GM12875 (cell line): ENCODE measurements around the gene NSUN2.
A peak's percentile ranks its signal among the peaks of the same experiment; 100 is the strongest.

Source experiments
- H3K4me3 ChIP-seq: one replicate; pipeline ENCODE4 v1.5.1; 2011; ENCODE audit warnings: low read depth, low read length, control low read depth
- CTCF ChIP-seq: IDR thresholded peaks from 2 replicates; pipeline ENCODE4 v1.5.1; 2011; ENCODE audit warnings: low read depth, mild to moderate bottlenecking, control low read depth, inconsistent platforms, low read length, moderate library complexity, borderline replicate concordance; ENCODE audit not compliant: insufficient read depth

The NSUN2 gene

GRCh38 chr5:6634306-6634705, 1.5 kb upstream of the NSUN2 start:
- TF ChIP-seq CTCF = no peak
- H3K4me3 ChIP-seq = peak overlapping the region; percentile 81

GRCh38 chr5:6633469-6634245, 813 bp upstream of the NSUN2 start:
- peak overlapping the region; percentile 81 for H3K4me3 ChIP-seq
- no peak for TF ChIP-seq CTCF

DNA sequence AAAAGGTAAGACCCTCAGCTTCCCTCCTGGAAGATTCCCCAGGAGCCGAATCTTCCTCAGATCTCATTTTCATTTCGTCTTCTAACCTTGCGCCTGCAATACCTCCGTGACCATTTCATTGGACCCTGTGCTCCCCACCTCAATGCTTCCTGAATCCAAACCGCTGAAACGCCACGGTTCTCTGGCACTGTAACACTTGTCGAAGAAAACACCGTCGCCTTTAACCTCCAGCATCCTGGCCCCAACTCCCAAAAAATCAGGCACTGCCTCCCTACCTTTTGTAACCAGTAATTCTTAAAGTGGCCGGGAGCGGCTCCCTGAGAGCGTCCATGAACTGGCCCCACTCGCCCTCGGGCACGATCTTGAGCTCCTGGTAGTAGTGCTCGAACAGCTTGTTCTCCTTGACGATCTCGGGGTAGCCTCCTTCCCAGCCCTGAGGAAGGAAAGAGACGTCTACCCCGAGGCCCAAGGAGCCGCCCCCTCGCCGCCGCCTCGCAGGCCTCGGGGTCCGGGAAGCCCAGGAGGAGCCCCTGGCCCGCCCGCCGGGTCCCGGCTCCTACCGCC, 438 bp downstream of the NSUN2 start:
- TF ChIP-seq CTCF = 0 out of 2 replicates have a peak, but pooled peaks have one; percentile 7
- H3K4me3 ChIP-seq = peak overlapping the region; percentile 81

DNA sequence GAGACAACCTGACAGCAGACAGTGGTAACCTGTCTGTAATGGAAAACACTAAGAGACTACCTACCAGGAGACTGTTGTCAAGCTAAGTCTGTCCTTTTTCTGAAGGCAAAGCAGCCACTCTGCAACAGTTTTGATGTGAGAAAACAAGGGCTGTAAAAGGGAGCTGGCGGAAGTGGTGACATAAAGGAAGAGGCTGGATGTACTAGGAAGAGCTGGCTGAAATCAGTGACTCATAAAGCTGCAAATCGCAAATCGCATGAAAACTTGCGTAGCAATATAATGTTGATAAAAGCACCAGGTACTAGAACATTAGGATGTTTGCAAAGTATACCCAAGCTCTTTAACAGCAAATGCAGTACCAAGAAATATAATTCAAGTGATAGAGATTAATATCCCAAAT, 1.4 kb downstream of the NSUN2 start:
- no peak overlapping the region for H3K4me3 ChIP-seq
- no peak for TF ChIP-seq CTCF

DNA sequence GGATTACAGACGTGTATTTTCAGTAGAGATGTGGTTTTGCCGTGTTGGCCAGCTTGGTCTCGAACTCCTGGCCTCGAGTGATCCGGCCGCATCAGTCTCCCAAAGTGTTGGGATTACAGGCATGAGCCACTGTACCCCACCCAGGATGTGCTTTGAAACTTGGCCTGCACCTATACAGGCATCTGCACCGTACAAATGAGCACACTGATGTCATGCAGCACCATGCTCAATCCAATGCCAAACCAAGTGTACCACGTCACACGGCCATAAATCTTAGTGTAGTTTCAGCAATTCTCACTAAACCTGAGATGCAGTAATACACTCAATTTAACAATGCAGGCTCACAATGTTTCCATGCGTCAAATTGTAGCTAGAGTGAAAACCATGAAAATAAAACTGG, 6.3 kb downstream of the NSUN2 start:
- TF ChIP-seq CTCF = no peak
- no peak overlapping the region for H3K4me3 ChIP-seq

DNA sequence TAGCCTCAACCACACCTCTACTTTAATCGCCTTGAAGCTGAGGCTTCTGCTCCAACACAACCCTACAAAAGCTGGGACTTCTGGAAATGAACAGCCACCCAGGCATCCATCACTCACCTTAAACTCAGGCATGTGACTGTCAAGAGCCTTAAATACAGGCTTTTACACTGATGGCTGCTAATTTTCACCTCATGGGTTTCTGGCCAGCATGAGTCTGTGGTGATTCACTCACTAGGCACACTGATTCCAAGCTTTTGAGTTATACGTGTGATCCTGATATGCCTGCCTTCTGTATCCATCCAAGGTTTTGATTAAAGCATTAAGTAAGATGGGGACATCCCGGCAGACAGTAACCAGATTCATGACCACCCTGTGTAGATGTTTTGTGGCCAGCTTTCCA, 8.9 kb downstream of the NSUN2 start:
- H3K4me3 ChIP-seq = no peak overlapping the region
- no peak for TF ChIP-seq CTCF

DNA sequence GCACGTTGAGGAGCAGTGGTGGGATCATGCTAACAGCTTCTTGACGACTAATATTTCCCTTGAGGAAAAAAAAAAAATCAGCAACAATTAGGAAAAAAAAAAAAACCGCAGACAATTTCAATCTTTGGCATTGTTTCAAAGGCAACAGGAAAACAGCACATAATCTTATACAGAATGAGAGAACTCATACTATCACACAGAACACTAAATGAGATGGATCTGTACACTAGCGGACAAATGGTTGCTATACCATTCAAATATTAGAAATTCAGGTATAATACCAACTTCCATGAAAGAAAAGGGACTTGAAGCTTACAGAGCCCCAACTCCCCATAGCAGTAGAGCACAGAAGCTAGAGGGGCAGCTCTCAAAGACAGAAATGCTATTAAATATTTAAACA, 9.6 kb downstream of the NSUN2 start:
- H3K4me3 ChIP-seq = no peak overlapping the region
- TF ChIP-seq CTCF = no peak
